K562 (cell line): Measurements from ENCODE around the gene TAF5L. TPM values are rescaled to one million over a fixed set of nuclear protein-coding genes. Genes with fewer than 3 reads are reported as not detected.

ENCODE experiments used
- ARID2 ChIP-seq: fragments of 450-650 bp; IDR thresholded peaks from 2 replicates; pipeline ENCODE4 v1.6.1; 2017; ENCODE audit warnings: antibody characterized with exemption, mild to moderate bottlenecking
- BRD9 ChIP-seq: fragments of 450-650 bp; IDR thresholded peaks from 2 replicates; pipeline ENCODE4 v1.6.1; 2018; ENCODE audit warnings: low read depth; ENCODE audit not compliant: partially characterized antibody
- CBFA2T2 ChIP-seq: fragments of 450-650 bp; conservative IDR thresholded peaks from 2 replicates; pipeline ENCODE4 v1.6.1; 2017; ENCODE audit warnings: mild to moderate bottlenecking
- EZH2 ChIP-seq: IDR thresholded peaks from 2 replicates; pipeline ENCODE4 v1.6.1; 2012; ENCODE audit warnings: low read depth, mild to moderate bottlenecking, inconsistent platforms, low read length, borderline replicate concordance
- GATA2 ChIP-seq: sonication (generic); formaldehyde crosslinking; IDR thresholded peaks from 2 replicates; pipeline ENCODE4 v1.4.0; 2020; ENCODE audit warnings: mild to moderate bottlenecking, missing genetic modification reagents
- MAFF ChIP-seq: IDR thresholded peaks from 2 replicates; pipeline ENCODE4 v1.6.1; 2012; ENCODE audit warnings: low read length, improper control_type of control experiment
- MEIS2 ChIP-seq: fragments of 450-650 bp; IDR thresholded peaks from 2 replicates; pipeline ENCODE4 v1.6.1; 2014; ENCODE audit warnings: mild to moderate bottlenecking; ENCODE audit not compliant: partially characterized antibody
- NR4A1 ChIP-seq, 2 experiments: fragments of 250-450 bp in 1 of 2; fragments of 450-650 bp in 1 of 2; sonication (Bioruptor Pico) in 1 of 2; IDR thresholded peaks; 2 replicates each; pipeline versions ENCODE4 v1.4.0 to v1.6.1; 2016 to 2020; ENCODE audit warnings: mild to moderate bottlenecking in 2 of 2, missing compliant biosample characterization in 1 of 2, missing genetic modification characterization in 1 of 2, moderate library complexity in 1 of 2
- POLR2G ChIP-seq: fragments of 200-400 bp; formaldehyde crosslinking; IDR thresholded peaks from 2 replicates; pipeline ENCODE4 v1.6.1; 2017; ENCODE audit warnings: low read depth, mild to moderate bottlenecking, antibody characterized with exemption, low read length, moderate library complexity
- SIN3B ChIP-seq: fragments of 450-650 bp; IDR thresholded peaks from 2 replicates; pipeline ENCODE4 v1.6.1; 2017; ENCODE audit warnings: low read depth, mild to moderate bottlenecking, moderate library complexity
- SMAD3 ChIP-seq: fragments of 450-650 bp; formaldehyde crosslinking; conservative IDR thresholded peaks from 2 replicates; pipeline ENCODE4 v1.4.0; 2020; ENCODE audit warnings: mild to moderate bottlenecking
- SMARCA5 ChIP-seq: fragments of 450-650 bp; IDR thresholded peaks from 2 replicates; pipeline ENCODE4 v1.6.1; 2016
- SP1 ChIP-seq: sonication (generic); formaldehyde crosslinking; IDR thresholded peaks from 2 replicates; pipeline ENCODE4 v1.8.1; 2022; ENCODE audit warnings: mild to moderate bottlenecking, missing genetic modification reagents
- TAF9B ChIP-seq: fragments of 450-650 bp; IDR thresholded peaks from 2 replicates; pipeline ENCODE4 v1.6.1; 2018; ENCODE audit warnings: mild to moderate bottlenecking; ENCODE audit not compliant: partially characterized antibody
- TEAD1 ChIP-seq, 2 experiments: fragments of 450-650 bp in 1 of 2; sonication (generic) in 1 of 2; formaldehyde crosslinking; IDR thresholded peaks; 2 replicates each; pipeline versions ENCODE4 v1.4.0 to v1.8.0; 2020 to 2022; ENCODE audit warnings: mild to moderate bottlenecking in 2 of 2, missing genetic modification reagents in 1 of 2
- ZBTB43 ChIP-seq: sonication (generic); formaldehyde crosslinking; IDR thresholded peaks from 2 replicates; pipeline ENCODE4 v1.8.0; 2023; ENCODE audit warnings: mild to moderate bottlenecking, missing genetic modification reagents
- ZBTB8A ChIP-seq: fragments of 450-650 bp; IDR thresholded peaks from 2 replicates; pipeline ENCODE4 v1.6.1; 2018; ENCODE audit warnings: mild to moderate bottlenecking, moderate library complexity; ENCODE audit not compliant: partially characterized antibody
- ZMIZ1 ChIP-seq, 2 experiments: fragments of 150-350 bp in 1 of 2; IDR thresholded peaks; 2 replicates each; pipeline ENCODE4 v1.6.1; 2012 to 2016; ENCODE audit warnings: low read depth in 2 of 2, low read length in 2 of 2, mild to moderate bottlenecking in 1 of 2, moderate library complexity in 1 of 2
- ZNF395 ChIP-seq: fragments of 200-800 bp; sonication (Bioruptor generic); IDR thresholded peaks from 2 replicates; pipeline ENCODE4 v1.6.1; 2017; ENCODE audit warnings: missing genetic modification characterization, missing compliant biosample characterization
- ZSCAN29 ChIP-seq: fragments of 450-650 bp; IDR thresholded peaks from 2 replicates; pipeline ENCODE4 v1.6.1; 2017
- polyA plus RNA-seq, 8 experiments: library from polyadenylated mRNA; depleted of rRNA in 4 of 8; stranded (reverse) in 5 of 8; unstranded in 3 of 8; fragments of >200 nt; fragmentation: Nextera tagmentation in 2 of 8; fragmentation: Illumina TruSeq in 1 of 8; extraction: Ambion mirVana in 2 of 8; extraction: Trizol in 1 of 8; gene quantifications; 2 replicates each; pipeline versions ENCODE4 v1.2.1 to v1.2.3, GENCODE V29; 2011 to 2014; ENCODE audit warnings: inconsistent platforms in 1 of 8, missing spikeins in 1 of 8
- total RNA-seq, 7 experiments: library from RNA; depleted of rRNA in 6 of 7; stranded (reverse); fragments of >200 nt in 6 of 7; fragmentation: Illumina TruSeq in 2 of 7; extraction: Trizol in 2 of 7; gene quantifications; 2 replicates each; pipeline versions ENCODE4 v1.2.1 to v1.2.3, GENCODE V29; 2011 to 2021; ENCODE audit warnings: low replicate concordance in 1 of 7
- TF ChIP-seq, protein P1 (sequence below): sonication (generic); formaldehyde crosslinking; IDR thresholded peaks from 2 replicates; pipeline ENCODE4 v1.8.0; 2022; ENCODE audit warnings: missing genetic modification reagents, mild to moderate bottlenecking, moderate library complexity, borderline replicate concordance

Gene TAF5L
- total and polyA plus RNA-seq, 9 of the 15 experiments (the other 6 are each of a cell fraction or from before 2014, with no cell fraction given): 2.2 to 34.2 (median 23.3) TPM

DNA sequence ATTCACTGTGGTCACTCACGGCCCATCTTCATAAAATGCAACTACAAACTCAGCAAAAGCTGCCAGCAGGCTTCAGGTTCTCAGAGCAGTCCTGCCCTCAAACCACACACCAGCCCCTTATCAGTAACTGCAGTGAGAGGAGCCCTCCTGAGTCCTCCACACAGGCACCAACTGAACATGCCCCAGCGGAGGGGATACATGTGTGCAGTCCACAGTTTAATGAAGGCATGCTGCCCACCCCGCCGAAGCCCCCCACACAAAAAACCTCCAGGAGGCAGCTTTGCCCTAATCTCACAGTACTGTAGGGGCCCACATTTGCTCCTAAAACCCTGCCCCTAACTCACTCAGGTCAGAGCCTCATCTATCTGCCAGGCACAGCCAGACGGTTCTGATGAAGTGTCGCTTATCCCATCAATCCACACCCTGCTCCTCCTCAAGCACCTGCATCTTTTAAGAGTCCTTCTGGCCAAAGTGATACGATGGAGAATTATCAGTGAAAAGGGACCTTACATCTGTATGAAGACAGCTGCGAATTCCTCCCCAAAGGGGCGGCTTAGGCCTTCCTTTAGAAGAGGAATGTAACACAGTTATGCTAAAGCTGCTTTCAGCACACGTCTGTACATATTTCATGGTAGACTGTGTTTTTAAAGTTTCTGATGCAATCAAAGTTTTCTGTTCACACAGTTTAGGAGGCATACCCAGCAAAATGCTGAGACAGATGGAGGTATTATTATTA, 70.9 kb downstream of the TAF5L start (continued):
- TF ChIP-seq ZBTB43 (CRISPR knock-in tag) (no peak), MEIS2 (peak; percentile 98), GATA2 (peak; percentile 99), ARID2 (no peak), TEAD1 (CRISPR knock-in tag; IDR thresholded peaks at IDR 0.05) (peak; percentile 86 to 97), SMARCA5 (no peak), TAF9B (peak; percentile 76), ZBTB8A (no peak), BRD9 (peak; percentile 77), MAFF (peak; percentile 6; the same call in 1 of the 2 replicates), SP1 (CRISPR knock-in tag) (peak; percentile 82; the same call in 1 of the 2 replicates), CBFA2T2 (peak; percentile 100), ZNF395 (CRISPR knock-in tag) (peak; percentile 97), SMAD3 (CRISPR knock-in tag) (0 out of 2 replicates have a peak, but pooled peaks have one; percentile 34), NR4A1 (CRISPR knock-in tag; IDR thresholded peaks at IDR 0.05) (no peak), NR4A1 (tag; IDR thresholded peaks at IDR 0.05) (peak; percentile 97), EZH2 (peak; percentile 90; the same call in 1 of the 2 replicates), ZSCAN29 (peak; percentile 45; the same call in 1 of the 2 replicates), ZMIZ1 (IDR thresholded peaks at IDR 0.05; ENCODE audit: low read depth in 2 of 2, low read length in 2 of 2) (peak in 1 of 2 experiments; percentile 97; a peak in 2 of 4 replicates), SIN3B (no peak), POLR2G (no peak)
- TF ChIP-seq, protein P1, sequence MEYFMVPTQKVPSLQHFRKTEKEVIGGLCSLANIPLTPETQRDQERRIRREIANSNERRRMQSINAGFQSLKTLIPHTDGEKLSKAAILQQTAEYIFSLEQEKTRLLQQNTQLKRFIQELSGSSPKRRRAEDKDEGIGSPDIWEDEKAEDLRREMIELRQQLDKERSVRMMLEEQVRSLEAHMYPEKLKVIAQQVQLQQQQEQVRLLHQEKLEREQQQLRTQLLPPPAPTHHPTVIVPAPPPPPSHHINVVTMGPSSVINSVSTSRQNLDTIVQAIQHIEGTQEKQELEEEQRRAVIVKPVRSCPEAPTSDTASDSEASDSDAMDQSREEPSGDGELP (CRISPR knock-in tag): peak; percentile 95
